GM12875 (cell line): ENCODE data around the gene MAGI1.

ENCODE experiments used
- H3K4me3 ChIP-seq: one replicate; pipeline ENCODE4 v1.5.1; 2011; ENCODE audit warnings: low read depth, low read length, control low read depth
- CTCF ChIP-seq: IDR thresholded peaks from 2 replicates; pipeline ENCODE4 v1.5.1; 2011; ENCODE audit warnings: low read depth, mild to moderate bottlenecking, control low read depth, inconsistent platforms, low read length, moderate library complexity, borderline replicate concordance; ENCODE audit not compliant: insufficient read depth

The MAGI1 gene

DNA sequence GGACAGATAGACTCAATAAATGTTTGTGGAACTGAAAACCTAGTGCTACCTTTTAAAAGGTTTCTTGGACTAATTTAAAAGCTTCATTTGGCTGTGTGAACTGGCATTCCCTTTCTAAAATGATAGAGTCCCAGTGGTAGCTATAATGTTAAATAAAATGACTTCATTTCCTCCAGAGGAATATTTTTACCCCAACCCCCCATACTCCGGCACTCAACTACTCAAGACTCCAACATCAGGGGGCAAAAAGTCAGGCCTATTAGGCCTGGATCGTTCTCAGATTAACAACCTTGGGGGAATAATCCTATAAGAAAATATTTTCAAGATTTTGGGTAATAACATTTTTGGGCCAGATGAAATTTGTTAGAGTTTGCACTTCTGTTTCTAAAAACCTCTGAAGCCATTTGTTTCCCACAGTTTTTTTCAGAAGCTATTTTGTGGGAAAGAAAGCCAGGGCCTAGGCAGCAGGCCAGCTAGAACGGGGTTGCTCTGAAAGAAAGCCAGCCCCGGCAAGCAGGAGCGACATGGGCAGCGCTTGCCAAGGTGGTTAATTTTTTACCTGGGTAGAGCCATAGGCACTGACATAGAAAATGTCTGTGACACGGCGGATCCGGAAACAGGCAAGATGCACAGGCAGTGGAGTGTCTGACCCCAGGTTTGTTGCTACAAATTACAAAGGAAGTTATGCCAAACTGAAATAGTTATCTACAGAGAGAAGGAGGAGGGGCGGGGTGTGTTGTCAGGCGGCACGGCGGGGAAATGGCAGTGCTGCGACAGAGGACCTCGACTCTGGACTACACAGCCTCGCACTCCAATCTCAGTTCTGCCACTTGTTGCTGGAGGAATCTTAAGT lies 84.6 kb downstream of the MAGI1 start:
- H3K4me3 ChIP-seq, result no peak overlapping the region
- no peak for TF ChIP-seq CTCF

DNA sequence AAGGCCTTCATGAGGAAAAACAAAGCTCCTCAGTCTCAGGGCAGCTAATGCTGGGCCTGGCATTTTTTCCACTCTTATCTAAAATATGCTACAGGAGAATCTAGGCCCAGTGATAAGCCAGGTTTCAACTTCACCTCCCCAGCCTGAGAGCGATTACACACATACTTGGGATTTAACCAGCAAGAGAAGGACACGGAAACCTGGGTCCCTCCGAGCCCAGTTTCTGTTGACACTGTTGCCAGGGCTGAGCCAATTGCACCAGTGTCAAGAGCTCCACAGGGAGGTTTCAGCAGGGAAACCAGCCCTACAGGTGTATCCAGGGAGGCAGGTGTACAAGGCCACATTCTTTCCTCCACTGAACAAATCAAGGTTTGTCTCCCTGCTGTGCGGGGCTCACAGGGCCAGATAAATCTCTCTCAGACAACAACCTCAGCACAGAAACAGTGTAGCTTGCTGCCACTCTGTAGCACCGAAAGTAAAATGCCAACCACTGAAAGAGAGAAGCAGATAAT lies 85.4 kb downstream of the MAGI1 start:
- no peak overlapping the region for H3K4me3 ChIP-seq
- no peak for TF ChIP-seq CTCF

GRCh38 chr3:65952842-65953241 lies 85.9 kb downstream of the MAGI1 start:
- TF ChIP-seq CTCF, result no peak
- H3K4me3 ChIP-seq, result no peak overlapping the region

DNA sequence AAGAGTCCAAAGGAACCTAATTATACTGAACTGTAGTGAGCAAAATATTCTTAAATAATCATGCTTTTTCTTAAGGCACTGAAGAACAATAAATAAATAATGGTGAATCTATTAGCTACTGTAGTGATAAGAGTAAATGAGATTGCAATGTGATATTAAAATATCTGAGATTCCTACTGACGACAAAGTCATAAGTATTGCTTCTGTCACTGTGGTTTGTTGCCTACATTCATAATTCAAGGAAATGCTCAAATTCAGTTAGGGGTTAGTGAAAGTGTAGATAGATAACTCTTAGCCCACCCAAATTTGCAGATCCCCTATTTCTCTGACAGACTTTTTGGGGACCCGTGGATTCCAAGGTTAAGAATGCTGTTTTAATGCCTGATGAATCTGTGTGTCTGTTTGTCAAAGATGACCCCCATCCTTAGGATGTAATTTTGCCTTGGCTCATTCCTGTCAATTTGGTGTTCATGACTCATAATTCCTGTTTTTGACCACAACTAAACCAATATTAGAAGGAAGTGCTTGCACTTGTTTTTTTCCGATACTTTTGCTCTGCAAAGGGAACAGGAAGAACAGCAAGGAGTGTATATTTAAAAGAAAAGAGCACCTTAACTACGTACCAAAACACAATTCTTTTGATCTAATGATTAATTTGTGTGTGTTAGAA lies 86.7 kb downstream of the MAGI1 start:
- no peak overlapping the region for H3K4me3 ChIP-seq

GRCh38 chr3:65950340-65951326 lies 88.1 kb downstream of the MAGI1 start:
- H3K4me3 ChIP-seq, result no peak overlapping the region
- TF ChIP-seq CTCF, result no peak

More for the DNA sequence above, 86.7 kb downstream of the MAGI1 start:
- TF ChIP-seq CTCF, result no peak

DNA sequence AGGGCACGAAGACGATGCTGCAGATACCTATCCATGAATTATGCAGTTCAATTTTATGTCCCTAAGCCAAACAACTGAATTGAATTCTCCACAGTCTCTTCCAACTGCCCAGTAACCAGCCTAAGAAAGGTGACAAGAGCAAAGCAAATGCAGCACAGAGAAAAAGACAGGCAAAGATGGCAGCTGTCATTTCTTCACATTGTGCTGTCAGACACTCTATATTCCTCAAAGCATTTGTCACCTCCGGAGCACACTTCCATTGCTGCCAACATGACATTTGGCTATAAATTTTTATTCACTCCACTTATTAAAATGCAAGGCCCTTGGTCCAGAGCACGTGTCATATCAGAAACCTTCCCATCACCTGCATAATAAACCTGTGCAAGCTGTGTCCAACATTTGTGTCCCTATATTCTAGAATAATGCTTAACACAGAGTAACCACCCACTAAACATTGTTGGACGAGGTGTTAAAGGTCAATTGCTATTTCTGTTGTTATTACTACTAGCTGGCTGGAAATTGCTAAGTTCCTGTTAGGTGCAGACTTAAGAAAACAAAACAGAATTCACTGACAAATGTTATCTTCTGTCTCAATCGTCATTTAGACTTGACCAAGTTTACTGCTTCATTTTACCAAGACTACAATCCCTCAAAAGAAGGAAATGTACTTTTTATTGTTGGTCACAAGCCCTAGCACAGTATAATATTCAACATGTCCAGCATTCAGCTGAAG lies 89.7 kb downstream of the MAGI1 start:
- H3K4me3 ChIP-seq, result no peak overlapping the region
- TF ChIP-seq CTCF, result no peak
